ENCODE measurements around the gene THBS4.

Gene THBS4

DNA sequence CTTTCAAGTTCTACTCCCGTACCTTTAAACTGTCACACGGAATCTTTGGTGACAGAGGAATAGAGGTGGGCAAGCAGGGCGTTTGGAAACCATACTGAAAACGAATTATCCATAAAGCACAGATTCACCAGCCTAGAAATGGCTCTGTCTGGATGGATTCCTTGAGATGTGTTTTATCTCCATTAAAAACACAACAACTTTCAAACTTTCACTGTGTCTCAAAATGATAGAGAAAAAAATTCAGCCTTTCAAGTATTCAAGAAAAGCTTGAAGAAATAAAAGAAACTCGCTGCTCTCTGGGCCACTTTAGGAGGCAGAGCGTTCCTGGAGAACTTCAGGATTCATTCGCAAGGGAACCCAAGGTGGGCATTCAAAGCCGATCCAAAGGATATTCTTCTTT is 589 bp upstream of the THBS4 start:
- TF ChIP-seq, protein P1, sequence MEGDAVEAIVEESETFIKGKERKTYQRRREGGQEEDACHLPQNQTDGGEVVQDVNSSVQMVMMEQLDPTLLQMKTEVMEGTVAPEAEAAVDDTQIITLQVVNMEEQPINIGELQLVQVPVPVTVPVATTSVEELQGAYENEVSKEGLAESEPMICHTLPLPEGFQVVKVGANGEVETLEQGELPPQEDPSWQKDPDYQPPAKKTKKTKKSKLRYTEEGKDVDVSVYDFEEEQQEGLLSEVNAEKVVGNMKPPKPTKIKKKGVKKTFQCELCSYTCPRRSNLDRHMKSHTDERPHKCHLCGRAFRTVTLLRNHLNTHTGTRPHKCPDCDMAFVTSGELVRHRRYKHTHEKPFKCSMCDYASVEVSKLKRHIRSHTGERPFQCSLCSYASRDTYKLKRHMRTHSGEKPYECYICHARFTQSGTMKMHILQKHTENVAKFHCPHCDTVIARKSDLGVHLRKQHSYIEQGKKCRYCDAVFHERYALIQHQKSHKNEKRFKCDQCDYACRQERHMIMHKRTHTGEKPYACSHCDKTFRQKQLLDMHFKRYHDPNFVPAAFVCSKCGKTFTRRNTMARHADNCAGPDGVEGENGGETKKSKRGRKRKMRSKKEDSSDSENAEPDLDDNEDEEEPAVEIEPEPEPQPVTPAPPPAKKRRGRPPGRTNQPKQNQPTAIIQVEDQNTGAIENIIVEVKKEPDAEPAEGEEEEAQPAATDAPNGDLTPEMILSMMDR (IDR thresholded peaks at IDR 0.05; ENCODE audit: low read depth, low read length): no peak
- H3K4me3 ChIP-seq (ENCODE audit: low read depth, low read length): no peak overlapping the region

DNA sequence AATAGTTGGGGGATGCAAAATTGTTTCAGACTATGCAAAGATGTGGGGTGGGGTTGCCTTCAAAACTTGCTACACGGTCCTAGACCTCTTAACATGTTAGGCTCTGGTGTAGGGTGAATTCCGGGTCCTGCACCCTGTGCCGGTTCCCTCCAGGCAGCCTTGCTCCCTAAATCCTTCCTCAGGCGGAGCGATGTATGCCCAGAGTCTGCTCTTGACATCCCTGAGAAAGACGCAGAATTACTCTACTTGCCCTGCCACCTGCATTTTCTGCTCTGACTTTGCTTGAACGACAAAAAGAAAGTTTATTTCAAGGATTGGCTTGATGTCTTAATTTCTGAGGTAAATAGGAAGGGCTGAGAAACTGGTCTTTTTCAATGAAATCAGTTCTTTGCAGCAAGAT is 691 bp downstream of the THBS4 start:
- H3K4me3 ChIP-seq (ENCODE audit: low read depth, low read length): no peak overlapping the region
- TF ChIP-seq, protein P1 (IDR thresholded peaks at IDR 0.05; ENCODE audit: low read depth, low read length): no peak

DNA sequence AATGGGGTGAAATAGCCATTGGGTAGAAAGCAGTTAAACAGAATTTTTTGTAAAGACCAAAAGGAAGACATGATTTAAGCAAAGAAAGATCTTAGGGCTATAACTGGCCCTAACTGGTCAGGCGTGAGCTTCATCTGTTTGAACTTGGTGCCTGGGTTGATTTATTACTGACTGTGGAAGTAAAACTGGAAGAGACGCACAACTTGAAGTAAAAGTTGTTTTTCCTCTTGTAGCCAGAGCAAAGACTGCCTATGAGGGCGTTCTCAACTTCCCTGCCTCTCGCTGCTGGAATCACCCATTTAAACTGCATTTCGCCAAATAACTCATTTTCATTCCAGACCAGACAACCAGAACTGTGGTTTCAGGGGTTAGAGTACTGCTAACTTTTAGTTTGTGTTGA is 1.5 kb downstream of the THBS4 start:
- no peak overlapping the region for H3K4me3 ChIP-seq (ENCODE audit: low read depth, low read length)
- TF ChIP-seq, protein P1 (IDR thresholded peaks at IDR 0.05; ENCODE audit: low read depth, low read length): no peak

DNA sequence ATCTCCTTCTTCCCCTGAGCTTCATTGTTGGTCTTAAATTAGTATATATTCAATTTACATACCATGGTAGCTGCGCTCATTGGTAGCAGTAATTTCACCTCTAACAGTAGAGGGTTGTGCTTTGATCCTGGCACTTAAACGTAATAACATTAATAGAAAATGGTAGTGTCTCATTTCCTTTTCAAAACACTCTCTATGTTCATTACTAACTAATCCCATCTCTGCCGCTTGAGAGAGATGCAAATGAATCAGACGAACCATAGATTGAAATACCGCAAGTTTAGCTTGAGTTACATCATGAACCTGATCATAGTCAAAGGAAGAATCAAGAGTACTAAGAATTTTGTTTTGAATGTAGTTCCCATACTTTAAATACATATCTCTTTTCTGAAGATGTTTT is 2.2 kb downstream of the THBS4 start:
- TF ChIP-seq, protein P1 (IDR thresholded peaks at IDR 0.05; ENCODE audit: low read depth, low read length): no peak
- no peak overlapping the region for H3K4me3 ChIP-seq (ENCODE audit: low read depth, low read length)

DNA sequence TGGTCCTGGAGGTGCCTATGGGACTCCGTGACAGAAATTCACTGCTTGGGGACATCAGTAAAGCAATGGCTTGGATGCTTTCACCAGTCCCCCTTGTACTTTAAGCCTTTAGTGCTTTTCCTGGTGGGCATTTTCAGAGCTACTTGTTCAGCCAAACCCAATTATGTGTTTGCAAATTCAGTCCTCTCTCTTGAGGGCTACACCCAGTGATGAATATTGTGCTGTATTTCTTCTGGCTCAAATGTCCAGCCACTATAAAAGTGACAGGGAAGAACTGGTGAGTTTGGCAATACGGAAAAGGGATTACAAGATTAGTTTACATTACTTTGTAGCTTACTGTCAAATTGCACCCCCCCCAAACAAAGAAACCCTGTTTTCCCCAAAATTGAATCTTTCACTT is 4.5 kb downstream of the THBS4 start:
- TF ChIP-seq, protein P1 (IDR thresholded peaks at IDR 0.05; ENCODE audit: low read depth, low read length): no peak
- no peak overlapping the region for H3K4me3 ChIP-seq (ENCODE audit: low read depth, low read length)

DNA sequence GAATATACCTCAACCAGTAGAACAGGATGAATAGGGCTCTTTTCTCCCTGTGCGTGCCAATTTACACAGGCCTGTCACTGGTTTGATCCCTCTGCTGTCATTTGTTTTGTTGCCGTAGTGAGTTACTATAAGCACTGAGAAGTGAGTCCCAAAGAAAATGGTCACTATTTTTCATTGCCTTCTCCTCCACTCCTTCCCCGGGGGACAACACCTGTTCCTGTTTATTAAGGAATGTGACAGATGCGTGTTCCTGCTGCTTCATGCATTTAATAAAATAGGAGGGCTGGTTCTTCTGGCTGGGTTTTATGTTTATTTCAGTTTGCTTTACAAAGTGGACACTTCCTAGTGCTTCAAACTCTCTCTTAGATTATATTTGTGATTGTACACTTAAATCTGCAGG is 6.4 kb downstream of the THBS4 start:
- no peak overlapping the region for H3K4me3 ChIP-seq (ENCODE audit: low read depth, low read length)
- TF ChIP-seq, protein P1 (IDR thresholded peaks at IDR 0.05; ENCODE audit: low read depth, low read length): no peak

DNA sequence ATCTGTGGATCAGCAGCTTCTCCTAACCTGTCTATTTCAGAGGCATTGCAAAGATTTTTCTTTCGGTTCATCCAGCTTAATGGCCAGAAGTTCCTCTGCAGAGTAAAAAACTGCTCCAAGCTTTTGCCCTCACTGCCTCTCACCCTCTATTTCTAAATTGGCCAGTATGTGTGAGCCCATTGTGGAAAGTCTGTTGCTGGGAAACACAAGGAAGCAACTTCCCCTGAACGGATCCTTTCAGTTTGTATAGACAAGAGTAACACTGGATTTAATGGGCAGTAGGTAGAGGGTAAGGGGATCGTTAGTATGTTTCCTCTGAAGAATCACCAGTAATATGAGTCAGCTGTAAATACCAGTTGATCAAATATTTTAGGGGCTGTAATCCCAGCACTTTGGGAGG is 7.2 kb downstream of the THBS4 start:
- TF ChIP-seq, protein P1 (IDR thresholded peaks at IDR 0.05; ENCODE audit: low read depth, low read length): no peak
- no peak overlapping the region for H3K4me3 ChIP-seq (ENCODE audit: low read depth, low read length)

All from WI38 (cell line).